Activated CD4-positive, alpha-beta T cell treated with anti-CD3 and anti-CD28 coated beads for 24 hours (primary cell): Measurements from ENCODE around the gene SPINK9.

Experiments
- DNase-seq, 2 donors: peaks; one replicate each; pipeline ENCODE4 v3.0.0-alpha.2; 2020; ENCODE audit warnings: low read depth in 2 of 2

SPINK9 gene

DNA sequence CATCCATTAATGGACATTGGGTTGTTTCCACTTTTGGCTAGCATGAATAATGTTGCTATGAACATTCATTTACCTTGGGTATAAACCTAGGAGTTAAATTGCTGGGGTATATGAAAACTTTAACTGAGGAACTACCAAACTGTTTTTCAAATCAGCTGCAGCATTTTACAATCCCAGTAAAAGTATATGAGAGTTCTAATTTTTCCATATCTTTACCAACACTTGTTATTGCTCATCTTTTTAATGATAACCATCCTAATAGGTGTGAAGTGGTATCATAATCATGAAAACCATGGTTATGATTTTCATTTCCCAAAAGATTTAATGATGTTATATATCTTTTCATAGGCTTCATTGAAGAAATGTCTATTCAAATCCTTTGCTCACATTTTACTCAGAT, 32.9 kb downstream of the SPINK9 start:
- no peak for DNase-seq

DNA sequence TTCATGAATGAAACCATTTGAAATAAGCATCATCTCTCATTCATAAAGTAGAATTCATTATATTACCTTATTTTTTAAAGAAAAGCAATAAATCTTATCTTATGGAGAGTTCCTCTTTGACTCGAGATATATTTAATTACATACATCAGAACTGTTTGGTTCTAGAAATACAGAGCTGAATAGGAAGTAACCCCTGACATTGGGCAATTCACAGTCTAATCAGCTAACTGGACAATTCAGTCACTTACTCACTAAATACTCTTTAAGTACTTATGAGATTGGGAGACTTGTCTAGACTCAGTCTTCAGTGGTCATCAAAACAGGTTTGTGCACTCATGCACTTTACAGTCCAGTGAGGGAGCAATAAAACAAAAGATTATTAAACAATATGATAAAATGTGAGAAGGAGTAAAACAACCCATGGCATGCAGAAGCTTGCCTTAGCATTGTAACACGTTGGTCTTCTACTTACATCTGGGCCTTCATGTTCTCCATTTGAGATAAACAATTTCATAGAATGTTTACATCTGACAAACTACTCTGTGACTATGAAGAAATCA, 36.9 kb downstream of the SPINK9 start:
- no peak for DNase-seq

DNA sequence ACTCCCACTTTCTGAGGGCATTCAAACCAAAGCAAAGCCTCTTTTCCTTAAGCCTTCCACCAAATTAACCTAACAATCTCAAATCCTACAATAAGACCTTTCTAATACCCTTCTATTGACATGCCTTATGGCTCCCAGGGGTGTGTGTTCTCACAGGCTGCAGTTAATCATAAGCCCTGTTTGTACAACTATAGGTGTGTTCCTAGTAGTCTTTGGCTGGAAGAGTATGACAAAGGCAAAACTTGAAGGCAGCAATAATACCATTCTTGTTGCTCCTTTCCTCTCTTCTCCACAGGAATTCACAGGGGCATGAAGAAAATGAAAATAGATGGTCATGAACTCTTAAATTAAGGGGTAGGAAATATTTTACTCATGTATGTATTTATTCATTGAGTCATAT, 37.5 kb downstream of the SPINK9 start:
- DNase-seq = no peak

DNA sequence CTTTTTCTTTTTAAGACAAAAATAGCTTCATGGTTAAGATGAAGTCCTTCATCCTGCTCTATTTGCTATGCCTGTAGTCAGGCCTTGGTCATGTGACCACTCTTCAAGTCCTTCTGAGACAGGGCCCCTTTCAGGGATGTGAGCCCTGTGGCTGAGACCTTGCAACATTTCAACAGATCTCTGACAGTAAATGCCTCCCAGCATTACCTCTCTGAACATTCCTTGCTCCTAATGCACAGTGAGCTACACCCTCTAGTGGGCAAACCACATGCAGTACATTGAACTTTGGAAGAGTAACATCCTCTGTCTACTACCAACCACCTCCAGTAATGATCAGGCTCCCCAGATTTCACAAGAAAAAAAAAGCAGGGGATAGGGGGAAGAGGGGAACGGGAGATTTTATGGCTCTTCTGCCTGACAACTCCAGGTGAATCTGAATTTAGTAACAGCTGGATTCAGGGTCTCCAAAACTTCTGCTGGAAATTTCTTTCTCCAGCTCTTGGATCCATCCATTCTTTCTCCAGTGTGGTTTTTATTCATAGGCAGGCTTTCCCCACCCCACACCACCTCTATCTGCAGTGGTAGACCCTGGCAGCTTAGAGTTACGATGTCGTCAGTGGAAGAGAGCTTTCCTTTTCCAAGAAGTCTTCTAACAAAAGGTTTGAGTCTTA, 39.5 kb downstream of the SPINK9 start:
- DNase-seq = no peak

DNA sequence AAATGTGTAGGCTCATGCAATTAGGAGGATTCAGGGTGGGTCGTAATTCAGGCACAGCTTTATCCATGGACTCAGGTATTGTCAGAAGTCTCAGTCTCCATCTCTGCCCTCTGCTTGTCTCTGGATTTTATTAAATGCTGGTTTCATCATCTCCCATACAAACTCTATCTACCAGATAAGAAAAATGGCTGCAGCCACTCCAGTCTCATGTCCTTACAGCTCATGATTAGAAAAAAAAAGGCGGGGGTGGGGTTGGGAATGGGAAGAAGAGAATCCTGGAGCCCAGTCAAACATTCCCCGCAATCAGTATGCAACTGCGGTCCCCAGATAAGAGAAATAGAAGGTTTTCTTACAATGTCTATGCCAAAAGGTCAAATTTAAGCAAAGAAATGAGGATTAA, 40.8 kb downstream of the SPINK9 start:
- DNase-seq = no peak

DNA sequence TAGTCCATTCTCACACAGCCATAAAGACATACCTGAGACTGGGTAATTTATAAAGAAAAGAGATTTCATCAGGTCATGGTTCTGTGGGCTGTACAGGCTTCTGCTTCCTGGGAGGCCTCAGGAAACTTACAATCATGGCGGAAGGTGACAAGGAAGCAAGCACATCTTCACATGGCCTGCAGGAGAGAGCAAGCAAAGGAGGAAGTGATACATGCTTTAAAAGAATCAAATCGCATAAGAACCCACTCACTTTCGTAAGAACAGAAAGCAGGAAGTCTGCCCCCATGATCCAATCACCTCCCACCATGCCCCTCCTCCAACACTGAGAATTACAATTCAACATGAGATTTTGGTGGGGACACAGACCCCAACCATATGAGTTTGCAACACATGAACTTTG, 43.3 kb downstream of the SPINK9 start:
- DNase-seq = no peak

DNA sequence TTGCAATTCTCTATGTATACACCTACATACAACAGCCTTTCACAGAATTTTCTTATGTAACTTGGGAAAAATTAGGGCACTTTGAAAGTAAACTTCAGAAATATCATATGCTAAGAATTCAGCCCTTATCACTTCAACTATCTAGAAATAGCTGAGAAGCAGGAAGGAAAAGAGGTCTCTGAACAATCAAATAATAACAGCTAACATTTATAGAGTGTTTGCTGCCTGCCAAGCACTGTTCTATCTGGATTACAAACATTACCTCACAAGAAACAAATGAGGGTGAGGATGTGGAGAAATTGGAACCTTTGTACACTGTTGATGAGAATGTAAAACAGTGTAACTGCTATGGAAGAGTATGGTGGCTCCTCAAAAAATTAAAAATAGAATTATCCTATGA, 44.0 kb downstream of the SPINK9 start:
- no peak for DNase-seq

DNA sequence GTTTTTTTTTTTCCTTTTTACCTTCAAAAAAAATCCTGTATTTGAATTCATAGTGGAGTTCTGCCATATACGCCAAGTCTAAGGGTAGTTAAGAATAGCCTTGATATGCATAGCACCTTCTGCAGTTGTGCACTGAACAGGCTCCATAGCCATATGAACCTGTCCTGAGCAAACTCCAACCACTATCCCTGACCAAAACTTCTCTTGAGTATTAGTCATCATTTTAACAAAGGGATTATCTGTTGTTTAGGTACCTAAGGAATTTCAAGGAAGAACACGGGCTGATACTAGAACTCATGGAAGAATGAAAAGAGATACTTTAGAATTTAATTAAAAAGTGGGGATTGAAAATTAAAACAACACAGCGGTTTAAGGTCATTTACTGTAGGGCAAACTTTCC, 46.5 kb downstream of the SPINK9 start:
- DNase-seq = no peak

DNA sequence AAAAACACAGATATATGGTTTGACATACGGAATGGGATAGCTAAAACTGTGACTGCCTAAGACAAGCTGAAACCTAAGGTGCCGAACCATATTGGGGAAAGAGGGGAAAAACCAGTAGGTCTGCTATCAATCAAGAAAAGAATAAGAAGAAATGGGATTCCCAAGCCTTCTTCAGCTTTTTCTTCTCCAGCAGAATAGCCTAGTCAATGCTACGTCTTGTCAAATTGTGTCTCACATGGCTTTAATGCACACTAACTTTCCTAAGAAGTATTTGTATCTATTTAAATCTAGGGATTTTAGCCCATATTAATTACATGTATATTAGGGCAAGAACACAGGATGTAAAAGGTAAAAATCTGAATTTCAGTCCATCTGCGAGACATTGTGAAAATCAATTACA, 47.6 kb downstream of the SPINK9 start:
- DNase-seq = no peak

DNA sequence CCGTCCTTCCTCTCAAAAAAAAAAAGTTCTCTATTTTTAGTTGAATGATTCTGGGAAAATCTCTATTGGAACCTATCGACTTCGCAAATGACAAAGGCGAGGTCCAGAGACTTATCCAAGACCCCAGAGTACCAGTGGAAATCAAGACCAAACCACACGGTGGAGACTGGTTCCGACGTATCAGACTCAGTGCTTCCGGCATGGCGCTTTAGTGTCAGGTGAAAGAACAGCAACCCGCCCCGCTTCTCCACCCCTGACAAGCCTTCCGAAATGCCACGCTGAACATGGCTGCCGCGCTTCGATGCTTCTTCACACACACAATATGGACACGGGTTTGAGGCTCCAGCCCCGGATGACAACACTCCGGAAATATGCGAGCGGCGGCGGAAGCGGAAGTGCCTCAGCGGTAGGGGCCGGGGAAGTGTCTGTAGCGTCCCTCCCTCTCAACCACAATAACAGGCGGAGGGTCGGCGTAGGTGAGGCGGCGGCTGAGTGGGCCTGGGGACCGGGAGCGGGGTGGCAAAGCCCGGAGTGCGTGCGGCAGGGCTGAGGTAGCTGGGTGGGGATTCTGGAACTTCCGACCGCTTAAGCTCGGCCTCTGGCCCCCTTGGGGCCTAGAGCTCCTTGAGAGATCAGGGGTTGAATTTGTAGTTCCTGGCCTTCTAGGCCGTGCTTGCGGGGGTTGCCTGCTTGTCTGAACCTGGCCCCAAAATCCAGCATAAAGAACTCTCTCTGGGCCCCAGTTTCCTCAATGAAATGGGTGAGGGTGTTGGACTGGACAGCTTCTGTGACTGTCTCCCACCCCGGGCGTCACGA, 48.4 kb downstream of the SPINK9 start, which contains the start of gene FBXO38:
Gene FBXO38, plus strand, starts transcription at position 395 of the 816 bp plus-strand sequence. CDS start 10,819 bp downstream, outside the sequence.
- peak; percentile 88 to 92 for DNase-seq

DNA sequence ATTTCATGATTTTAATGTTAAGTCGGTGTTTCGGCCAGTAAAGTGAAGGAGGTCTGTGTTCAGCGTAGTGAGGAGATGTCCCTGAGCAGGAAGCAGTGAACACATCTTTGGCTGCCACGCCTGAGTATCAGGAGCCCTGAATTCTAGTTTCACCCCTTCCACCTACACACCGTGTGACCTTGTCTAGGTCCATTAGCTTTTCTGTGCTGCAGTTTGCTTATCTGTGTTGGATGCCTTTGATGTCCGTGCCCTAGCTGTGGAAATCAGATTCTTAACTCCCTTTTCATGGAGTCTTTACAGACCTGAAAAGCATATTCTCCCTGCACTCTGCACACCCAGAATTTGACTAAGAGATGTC, 49.0 kb downstream of the SPINK9 start:
- DNase-seq = no peak

DNA sequence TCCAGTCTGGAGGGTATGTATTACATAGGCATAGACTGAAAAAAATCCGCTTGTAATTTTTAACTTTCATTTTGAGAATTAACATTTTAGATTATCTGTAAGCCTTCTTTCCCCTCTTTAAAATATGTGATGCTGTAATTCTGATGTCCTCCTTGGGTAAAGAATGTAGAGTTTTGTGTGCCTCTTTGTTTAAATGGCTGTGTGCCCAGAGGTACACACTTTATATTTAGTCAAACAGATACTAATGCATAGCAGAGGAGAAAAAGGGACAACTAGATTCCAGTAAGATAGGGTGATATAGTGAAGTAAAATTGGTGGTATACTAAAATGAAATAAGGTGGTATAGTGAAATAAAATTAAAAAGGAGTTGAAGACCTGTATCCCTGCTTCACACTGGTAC, 49.7 kb downstream of the SPINK9 start:
- DNase-seq = no peak

DNA sequence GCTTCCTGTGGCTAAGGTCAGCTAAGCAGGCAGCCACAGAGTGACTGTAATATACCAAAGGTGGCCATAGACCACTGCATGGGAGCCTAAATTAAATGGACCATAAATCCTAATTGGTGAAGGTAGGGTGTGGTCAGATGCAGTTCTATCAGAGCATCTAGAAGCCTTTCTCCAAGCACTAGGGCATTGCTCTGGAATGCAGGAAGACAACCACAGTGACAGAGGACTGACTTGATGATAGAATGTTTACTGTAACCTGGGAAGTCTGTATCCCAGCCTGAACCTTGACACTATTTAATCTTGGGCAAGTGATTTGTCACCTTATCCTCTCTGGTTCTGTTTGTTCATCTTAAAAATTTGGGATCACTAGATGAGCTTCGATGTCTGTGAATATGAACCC, 50.7 kb downstream of the SPINK9 start:
- no peak for DNase-seq

DNA sequence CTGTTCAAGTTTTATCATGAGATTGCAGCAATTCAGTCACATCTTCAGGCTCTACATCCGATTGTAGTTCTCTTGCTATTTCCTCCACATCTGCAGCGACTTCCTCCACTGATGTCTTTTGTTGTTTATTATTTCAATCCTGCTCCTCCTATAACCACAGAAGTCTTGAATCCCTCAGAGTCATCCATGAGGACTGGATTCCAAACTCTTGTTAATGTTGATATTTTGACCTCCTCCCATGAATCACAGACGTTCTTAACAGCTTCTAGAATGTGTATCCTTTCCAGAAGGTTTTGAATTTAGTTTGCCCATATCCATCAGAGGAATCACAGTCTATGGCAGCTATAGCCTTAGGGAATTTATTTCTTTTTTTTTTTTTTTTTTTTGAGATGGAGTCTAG, 52.0 kb downstream of the SPINK9 start:
- no peak for DNase-seq

DNA sequence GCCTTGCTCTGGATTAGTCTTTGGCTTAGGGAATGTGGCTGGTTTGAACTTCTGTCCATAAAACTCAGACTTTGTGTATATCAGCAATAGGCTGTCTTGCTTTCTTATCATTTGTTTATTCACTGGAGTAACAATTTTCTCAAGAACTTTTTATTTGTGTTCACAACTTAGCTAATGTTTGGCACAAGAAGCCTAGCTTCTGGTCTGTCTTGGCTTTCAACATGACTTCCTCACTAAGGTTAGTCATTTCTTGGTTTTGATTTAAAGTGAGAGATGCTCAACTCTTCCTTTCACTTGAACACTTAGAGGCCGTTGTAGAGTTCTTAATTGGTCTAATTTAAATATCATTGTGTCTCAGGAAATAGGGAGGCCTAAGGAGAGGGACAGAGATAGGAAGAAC, 53.3 kb downstream of the SPINK9 start:
- DNase-seq = no peak
